ENCODE results near the gene TGFB2. TPM values are rescaled to one million over a fixed set of nuclear protein-coding genes. Genes with fewer than 3 reads are reported as not detected.

TGFB2 gene
- total and polyA plus RNA-seq, 2 donors (not counting 3 experiments of a cell fraction or from before 2014, with no cell fraction given): 21.2 to 43.5 TPM

- no peak overlapping the region for H3K27ac ChIP-seq (ENCODE audit: insufficient read depth, low read depth, low read length)
- H3K9me1 ChIP-seq (replicated peaks; ENCODE audit: control insufficient read depth, extremely low read depth, insufficient read depth, low read length): no peaks in the 10 kb centered on the region
These were observed 47.7 kb upstream of the TGFB2 start for GRCh38 chr1:218297461-218297860.

More at GRCh38 chr1:218297461-218297860, 47.7 kb upstream of the TGFB2 start:
- ChIA-PET CTCF (interaction anchor here (2.0 to 2.1 kb wide), 2 partner anchors 32 to 769 kb away, joined by 6 to 9 read pairs; no protein-coding TSS in a partner anchor), POLR2A (no interaction called here)
- dilution Hi-C loops (cut with MboI; ENCODE audit: extremely low pct_ligation_motif_present, low sequenced_read_pairs) (no loop called here), intact Hi-C loops (cut with micrococcal nuclease) (no loop called here)
- Histone ChIP-seq H3K9me3 (replicated peaks; ENCODE audit: control insufficient read depth, insufficient read depth, low read length) (no peaks in the 10 kb centered on the region), H3K9ac (replicated peaks; ENCODE audit: extremely low read depth, insufficient read depth, low read length) (no peak overlapping the region), H2AFZ (ENCODE audit: low read depth, low read length) (no peak overlapping the region), H3K36me3 (ENCODE audit: control insufficient read depth in 2 of 2, extremely low read depth in 1 of 2, insufficient read depth in 2 of 2, low read length in 2 of 2) (no peaks in the 10 kb centered on the region), H3K4me3 (replicated peaks in 1 of 3; ENCODE audit: insufficient read depth in 1 of 3, low read depth in 1 of 3, low read length in 3 of 3) (no peak overlapping the region), H4K20me1 (replicated peaks; ENCODE audit: control insufficient read depth, extremely low read depth, insufficient read depth, low read length) (no peaks in the 10 kb centered on the region), H3K27me3 (ENCODE audit: control insufficient read depth in 2 of 2, insufficient read depth in 2 of 2, low read length in 2 of 2) (no peaks in the 10 kb centered on the region), H3K4me1 (ENCODE audit: control insufficient read depth, extremely low read depth, insufficient read depth, low read length) (no peaks in the 10 kb centered on the region), H3K79me2 (ENCODE audit: control insufficient read depth, insufficient read depth, low read length) (peaks cover 12% of the 10 kb centered on the region), H3K4me2 (ENCODE audit: insufficient read depth, low read length) (no peak overlapping the region)
- no peak for DNase-seq (ENCODE audit: low read depth, low spot score)
- FAIRE-seq: no peak
- BruUV-seq (replicated peaks): no TSS peak
- TF ChIP-seq FOS (IDR thresholded peaks at IDR 0.05; ENCODE audit: borderline replicate concordance, insufficient read depth, low read length) (no peak), POLR2A (IDR thresholded peaks at IDR 0.05; ENCODE audit: low read depth, low read length) (no peak), MAX (IDR thresholded peaks at IDR 0.05; ENCODE audit: insufficient read depth, insufficient read length) (no peak), MYC (IDR thresholded peaks at IDR 0.05; ENCODE audit: low read depth, low read length) (no peak), POLR2AphosphoS5 (IDR thresholded peaks at IDR 0.05; ENCODE audit: insufficient read depth, low read depth, low read length) (no peak), GATA2 (IDR thresholded peaks at IDR 0.05; ENCODE audit: insufficient read depth, insufficient read length, low read depth, low read length) (no peak), JUN (IDR thresholded peaks at IDR 0.05; ENCODE audit: borderline replicate concordance, insufficient read depth, insufficient read length, low read depth) (no peak), EZH2 (IDR thresholded peaks at IDR 0.05; ENCODE audit: borderline replicate concordance, low read depth, low read length, severe bottlenecking) (no peak)
- TF ChIP-seq, protein P1, sequence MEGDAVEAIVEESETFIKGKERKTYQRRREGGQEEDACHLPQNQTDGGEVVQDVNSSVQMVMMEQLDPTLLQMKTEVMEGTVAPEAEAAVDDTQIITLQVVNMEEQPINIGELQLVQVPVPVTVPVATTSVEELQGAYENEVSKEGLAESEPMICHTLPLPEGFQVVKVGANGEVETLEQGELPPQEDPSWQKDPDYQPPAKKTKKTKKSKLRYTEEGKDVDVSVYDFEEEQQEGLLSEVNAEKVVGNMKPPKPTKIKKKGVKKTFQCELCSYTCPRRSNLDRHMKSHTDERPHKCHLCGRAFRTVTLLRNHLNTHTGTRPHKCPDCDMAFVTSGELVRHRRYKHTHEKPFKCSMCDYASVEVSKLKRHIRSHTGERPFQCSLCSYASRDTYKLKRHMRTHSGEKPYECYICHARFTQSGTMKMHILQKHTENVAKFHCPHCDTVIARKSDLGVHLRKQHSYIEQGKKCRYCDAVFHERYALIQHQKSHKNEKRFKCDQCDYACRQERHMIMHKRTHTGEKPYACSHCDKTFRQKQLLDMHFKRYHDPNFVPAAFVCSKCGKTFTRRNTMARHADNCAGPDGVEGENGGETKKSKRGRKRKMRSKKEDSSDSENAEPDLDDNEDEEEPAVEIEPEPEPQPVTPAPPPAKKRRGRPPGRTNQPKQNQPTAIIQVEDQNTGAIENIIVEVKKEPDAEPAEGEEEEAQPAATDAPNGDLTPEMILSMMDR (IDR thresholded peaks at IDR 0.05; ENCODE audit: extremely low read depth in 1 of 2, insufficient read depth in 1 of 2, low read depth in 1 of 2, low read length in 2 of 2): no peak
